Hypothalamus (tissue), 51 donors: ENCODE measurements around the gene ROPN1.
A peak's percentile ranks its signal among the peaks of the same experiment; 100 is the strongest.
"Not testable (repeated sequence)": the region's sequence is repeated elsewhere in the genome, so short reads cannot be mapped to it uniquely, and the experiment has no call there.

Experiments
- DNase-seq, 51 donors: peaks; one replicate each; lab custom pipeline; 2025; lab: John Stamatoyannopoulos, UW

The ROPN1 gene

DNA sequence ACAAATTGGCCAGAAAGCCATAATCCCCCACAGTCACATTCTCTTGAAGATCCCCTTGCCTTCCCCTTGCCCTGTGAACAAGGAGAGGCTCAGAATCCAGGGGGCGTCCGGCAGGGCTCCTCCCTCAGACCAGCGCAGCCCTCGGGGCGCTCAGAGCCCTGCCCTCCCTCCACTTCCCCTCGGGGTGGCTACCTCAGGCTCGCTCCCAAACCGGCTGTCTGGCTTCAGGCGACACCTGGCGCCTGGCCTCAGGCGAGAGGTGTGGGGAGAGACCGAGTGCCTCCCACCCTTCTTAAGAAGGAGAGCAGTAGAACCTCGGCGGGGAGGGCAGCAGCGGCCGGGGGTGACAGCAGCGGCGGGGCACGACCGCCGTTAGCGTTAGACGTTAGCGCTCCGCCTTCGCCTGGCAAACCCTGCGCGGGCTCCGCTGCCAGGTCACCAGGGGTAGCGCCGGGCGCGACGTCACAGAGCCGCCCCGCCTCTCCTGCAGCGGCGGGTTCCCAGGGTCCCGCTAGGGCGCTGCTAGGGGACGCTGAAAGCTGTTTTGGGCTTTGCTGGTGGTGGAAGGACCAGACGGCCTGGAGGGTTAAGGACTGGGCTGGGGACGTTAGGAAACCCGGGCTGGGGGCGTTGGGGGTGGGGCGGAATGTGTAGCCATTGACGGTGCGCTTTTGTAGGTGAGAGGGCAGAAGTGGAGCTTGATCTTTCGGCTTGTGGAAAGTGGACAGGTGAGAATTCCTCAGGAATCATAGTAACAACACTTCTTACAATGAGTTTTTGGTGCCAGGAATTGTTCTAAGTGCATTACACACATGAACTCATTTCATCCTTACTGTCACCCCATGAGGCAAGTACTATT is at the start of gene ROPN1:
Gene ROPN1 (minus strand): TSS at position 395 of the 859 bp plus-strand sequence. CDS start 11,643 bp downstream, outside the sequence.
- not testable (repeated sequence) for DNase-seq

GRCh38 chr3:124041553-124041952 is 49.6 kb upstream of the ROPN1 start:
- DNase-seq, result no peak

DNA sequence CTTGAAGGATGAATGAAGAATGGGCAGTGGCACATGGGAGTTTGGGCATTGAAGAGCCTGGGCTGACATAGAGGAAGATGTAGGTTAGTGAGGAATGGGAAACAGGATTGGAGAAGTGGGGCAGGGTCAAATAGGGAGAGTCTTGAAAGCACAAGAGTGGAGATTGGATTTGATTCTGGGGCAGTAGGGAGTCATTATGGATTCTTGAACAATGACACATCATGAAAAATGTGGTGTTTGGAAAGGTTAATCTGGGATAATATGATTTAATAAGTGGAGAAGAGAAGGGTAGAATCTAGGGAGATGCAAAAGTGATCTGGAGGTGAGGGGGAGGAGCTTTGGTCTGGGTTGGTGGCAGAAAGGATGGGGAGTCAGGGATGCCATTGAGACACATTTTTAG is 45.4 kb upstream of the ROPN1 start:
- DNase-seq, result no peak

- DNase-seq, result not testable (repeated sequence)
Measured at GRCh38 chr3:124036214-124036613, 44.3 kb upstream of the ROPN1 start.

- no peak for DNase-seq
Measured at GRCh38 chr3:124035463-124036121, 43.7 kb upstream of the ROPN1 start.

- DNase-seq, result no peak
Measured at GRCh38 chr3:124034844-124035152, 42.9 kb upstream of the ROPN1 start.

DNA sequence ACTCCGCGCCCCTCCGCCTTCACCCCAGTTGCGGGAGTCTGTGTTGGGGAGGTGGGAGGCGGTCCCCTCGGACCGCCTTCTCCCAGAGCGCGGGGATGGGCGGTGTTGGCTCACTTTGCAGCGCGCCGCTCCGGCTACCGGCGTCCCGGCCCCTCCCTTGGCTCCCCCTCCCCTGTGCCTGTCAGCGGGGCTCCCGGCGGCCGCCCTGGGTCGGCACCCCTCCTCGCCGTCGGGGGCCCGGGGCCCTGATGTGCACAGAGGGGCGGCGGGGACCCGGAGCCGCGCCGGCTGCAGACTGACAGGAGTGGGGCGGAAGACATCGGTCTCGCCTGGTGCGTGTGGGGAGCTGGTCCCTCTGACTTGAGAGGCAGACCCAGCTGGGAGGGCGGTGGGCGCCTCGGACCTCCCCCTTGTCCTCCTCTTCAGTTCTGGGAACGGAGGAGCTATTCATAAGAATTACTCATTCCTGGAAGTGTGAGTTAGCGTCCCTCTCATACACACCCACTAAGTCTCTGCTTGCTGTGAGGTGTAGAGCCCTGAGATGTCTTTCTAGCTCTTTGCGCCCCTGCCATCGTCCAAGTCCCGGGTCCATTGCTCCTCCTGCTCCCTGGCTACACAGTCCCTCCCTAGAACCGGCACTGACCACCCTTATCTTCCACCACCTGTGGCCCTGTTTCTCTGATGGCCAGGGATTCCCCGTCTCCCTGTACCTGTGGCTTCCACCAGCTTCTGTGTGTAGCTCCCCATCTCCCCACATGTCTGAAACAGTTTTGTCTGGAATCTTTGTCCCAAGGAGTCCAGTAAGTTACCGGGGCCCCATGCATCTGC is 42.3 kb upstream of the ROPN1 start:
- DNase-seq, result peak in 18 of 51 donors; percentile 5 to 72 (median 27)

DNA sequence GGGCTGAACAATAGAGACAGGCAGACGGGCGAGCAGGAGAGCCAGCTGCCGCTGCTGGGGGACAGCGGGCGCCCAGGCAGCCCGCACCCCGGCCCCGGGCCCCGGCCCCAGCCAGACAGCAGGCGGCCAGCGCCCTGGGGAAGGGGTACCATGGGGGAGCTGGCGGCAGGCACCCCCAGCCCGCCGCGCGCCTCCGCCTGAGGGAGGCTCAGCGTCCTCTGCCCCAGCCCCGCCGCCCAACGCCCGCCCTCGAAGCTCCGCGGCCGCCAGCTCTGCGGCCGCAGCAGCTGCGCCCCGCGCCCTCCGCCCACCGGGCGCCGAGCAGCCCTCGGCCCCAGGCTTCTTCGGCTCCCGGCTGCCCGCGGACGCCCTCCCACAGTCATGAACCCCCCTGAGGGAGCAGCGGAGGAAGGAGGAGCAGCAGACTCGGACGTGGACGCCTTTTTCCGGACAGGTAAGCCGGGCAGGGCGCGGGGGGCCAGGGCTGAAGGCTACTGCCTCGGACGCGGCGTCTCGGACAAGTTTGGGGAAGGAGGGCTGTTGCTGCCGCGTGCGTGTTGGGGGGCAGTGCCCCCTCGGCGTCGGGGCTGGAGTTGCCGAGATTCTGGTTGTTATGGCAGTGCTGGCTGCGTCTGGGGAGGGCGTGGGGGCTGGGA is 41.6 kb upstream of the ROPN1 start, which contains the start of gene KALRN:
Gene KALRN (plus strand): TSS at position 10 of the 656 bp plus-strand sequence.
- peak in 12 of 51 donors; percentile 17 to 72 (median 38) for DNase-seq

DNA sequence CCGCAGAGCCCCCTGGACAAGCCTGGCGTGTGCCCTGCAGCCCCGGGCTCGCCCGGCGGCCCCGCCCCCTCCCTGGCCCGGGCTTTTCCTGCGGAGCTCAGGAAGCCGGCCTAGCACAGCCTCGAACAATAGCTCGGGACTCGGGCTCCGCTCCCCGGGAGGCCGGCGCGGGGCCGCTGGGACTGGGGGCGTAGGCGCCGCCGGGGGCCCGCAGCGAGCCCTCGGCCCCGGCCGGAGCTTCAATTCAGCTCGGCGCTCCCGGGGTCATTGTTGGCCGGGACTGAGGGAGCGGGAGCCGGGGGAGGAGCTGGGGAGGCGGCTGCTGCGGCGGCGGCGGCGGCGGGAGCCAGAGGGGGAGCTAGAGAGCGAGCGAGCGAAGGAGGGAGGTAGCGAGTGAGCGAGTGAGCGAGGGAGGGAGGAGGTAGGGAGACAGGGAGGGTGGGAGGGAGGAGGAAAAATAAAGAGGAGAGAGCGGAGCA is 41.0 kb upstream of the ROPN1 start:
- DNase-seq, result peak in 50 of 51 donors; percentile 36 to 89 (median 73)

GRCh38 chr3:124032311-124032880 is 40.5 kb upstream of the ROPN1 start:
- peak in 36 of 51 donors; percentile 2 to 78 (median 42) for DNase-seq

- no peak for DNase-seq
Measured at GRCh38 chr3:124026516-124026915, 34.6 kb upstream of the ROPN1 start.

GRCh38 chr3:124023531-124023930 is 31.6 kb upstream of the ROPN1 start:
- not testable (repeated sequence) for DNase-seq

DNA sequence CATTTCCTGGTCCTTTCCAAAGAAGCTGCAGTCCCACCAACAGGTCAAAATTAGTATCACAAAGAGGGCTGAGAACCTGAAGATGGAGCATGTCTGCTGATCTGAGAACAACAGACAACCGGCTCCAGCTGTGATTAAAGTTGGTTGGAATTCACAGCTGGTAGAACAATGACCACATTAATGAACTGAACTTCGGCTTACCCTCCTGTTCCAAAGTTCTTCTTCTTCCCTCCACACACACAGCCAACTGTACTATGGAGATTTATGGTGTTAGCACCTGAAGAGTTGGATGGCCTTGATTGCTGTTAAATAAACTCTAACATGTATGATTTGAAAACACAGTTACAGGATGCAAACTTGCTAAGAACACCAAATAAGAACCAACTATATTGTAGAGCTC is 27.4 kb upstream of the ROPN1 start:
- no peak for DNase-seq

GRCh38 chr3:124017502-124017901 is 25.6 kb upstream of the ROPN1 start:
- DNase-seq, result not testable (repeated sequence)

- DNase-seq, result peak in 24 of 51 donors; percentile 2 to 58 (median 18)
Measured at GRCh38 chr3:124016483-124016882, 24.6 kb upstream of the ROPN1 start.

GRCh38 chr3:124014366-124014942 is 22.5 kb upstream of the ROPN1 start:
- no peak for DNase-seq

DNA sequence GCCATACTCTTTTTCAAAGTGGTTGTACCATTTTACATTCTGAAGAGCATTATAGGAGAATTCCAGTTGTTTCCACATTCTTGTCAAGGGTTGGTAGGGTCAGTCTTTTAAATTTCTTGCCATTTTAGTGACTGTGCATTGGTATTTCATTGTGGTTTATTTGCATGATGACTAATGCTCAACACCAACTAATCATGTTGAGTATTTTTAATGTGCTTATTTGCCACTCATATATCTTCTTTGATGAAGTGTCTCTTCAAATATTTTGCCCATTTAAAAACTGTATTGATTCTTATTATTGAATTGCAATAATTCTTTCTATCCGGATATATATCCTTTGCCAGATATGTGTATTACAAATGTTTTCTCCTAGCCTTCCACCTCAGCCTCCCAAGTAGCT is 16.4 kb upstream of the ROPN1 start:
- not testable (repeated sequence) for DNase-seq

DNA sequence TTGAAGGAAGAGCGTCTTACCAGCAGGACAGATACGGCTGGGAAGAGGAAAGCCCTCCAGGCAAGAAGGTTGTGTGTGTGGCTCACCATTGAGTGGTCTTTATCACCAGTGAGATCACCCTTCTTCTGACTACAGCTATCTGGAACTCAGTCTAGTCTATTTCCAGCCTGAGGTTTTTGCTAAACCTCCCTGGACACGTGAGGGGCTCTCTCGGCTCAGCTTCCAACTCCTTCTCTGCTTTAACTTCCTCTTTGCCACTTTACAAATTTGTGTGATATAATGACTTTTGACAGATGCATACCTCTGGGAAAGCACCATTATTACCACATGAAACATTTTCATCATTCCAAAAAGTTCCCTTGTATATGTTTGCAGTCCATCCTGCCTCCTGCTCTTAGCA is 15.3 kb upstream of the ROPN1 start:
- DNase-seq, result no peak

- peak in 1 of 51 donors; percentile 1 for DNase-seq
Measured at GRCh38 chr3:124002405-124003079, 10.6 kb upstream of the ROPN1 start.
